Neuronal stem cell (in vitro differentiated cells): ENCODE data around the gene ZNF775.

Source experiments
- DNase-seq: peaks from one replicate; pipeline ENCODE4 v3.0.0-alpha.2; 2013; ENCODE audit warnings: low spot score
- H2AFZ ChIP-seq: one replicate; pipeline ENCODE4 v1.6.1; 2013; ENCODE audit warnings: mild to moderate bottlenecking, low read length, inconsistent platforms
- H2AK5ac ChIP-seq: 2 replicates; pipeline ENCODE4 v1.6.1; 2013; ENCODE audit warnings: low read depth, mild to moderate bottlenecking, inconsistent platforms, low read length, moderate library complexity, mixed read lengths
- H2BK120ac ChIP-seq: 2 replicates; pipeline ENCODE4 v1.6.1; 2013; ENCODE audit warnings: low read depth, mild to moderate bottlenecking, inconsistent platforms, low read length, moderate library complexity, mixed read lengths
- H2BK12ac ChIP-seq: one replicate; pipeline ENCODE4 v1.6.1; 2013; ENCODE audit warnings: low read length, inconsistent platforms
- H2BK15ac ChIP-seq: 2 replicates; pipeline ENCODE4 v1.6.1; 2013; ENCODE audit warnings: mild to moderate bottlenecking, low read length, inconsistent platforms, mixed read lengths
- H2BK5ac ChIP-seq: one replicate; pipeline ENCODE4 v1.6.1; 2013; ENCODE audit warnings: inconsistent platforms, mild to moderate bottlenecking, low read length, moderate library complexity
- H3K14ac ChIP-seq: one replicate; pipeline ENCODE4 v1.6.1; 2013; ENCODE audit warnings: low read length, inconsistent platforms
- H3K18ac ChIP-seq: 2 replicates; pipeline ENCODE4 v1.6.1; 2013; ENCODE audit warnings: low read length, inconsistent platforms
- H3K23ac ChIP-seq: 2 replicates; pipeline ENCODE4 v1.6.1; 2013; ENCODE audit warnings: low read depth, mild to moderate bottlenecking, mixed read lengths, low read length, inconsistent platforms; ENCODE audit not compliant: poor library complexity
- H3K27ac ChIP-seq: replicated peaks from 3 replicates; pipeline ENCODE4 v1.5.1; 2013; ENCODE audit warnings: low read length, inconsistent platforms
- H3K27me3 ChIP-seq, 3 experiments: 2 replicates each; pipeline ENCODE4 v1.6.1; 2013; ENCODE audit warnings: low read length in 3 of 3, mild to moderate bottlenecking in 2 of 3, inconsistent platforms in 1 of 3, low read depth in 1 of 3, mixed read lengths in 1 of 3, moderate library complexity in 1 of 3; ENCODE audit not compliant: control insufficient read depth in 3 of 3, insufficient read depth in 3 of 3
- H3K36me3 ChIP-seq, 2 donors: replicated peaks in 1 of 2; 2 replicates each; pipeline ENCODE4 v1.6.1; 2013; ENCODE audit warnings: low read length in 2 of 2; ENCODE audit not compliant: control insufficient read depth in 2 of 2, insufficient read depth in 2 of 2
- H3K4ac ChIP-seq: 2 replicates; pipeline ENCODE4 v1.6.1; 2013; ENCODE audit warnings: inconsistent platforms, mild to moderate bottlenecking, low read length, moderate library complexity
- H3K4me1 ChIP-seq, 2 donors: 1 replicate in 1 of 2; 2 replicates in 1 of 2; pipeline ENCODE4 v1.6.1; 2013; ENCODE audit warnings: low read length in 2 of 2, low read depth in 1 of 2; ENCODE audit not compliant: control insufficient read depth in 2 of 2, insufficient read depth in 1 of 2
- H3K4me2 ChIP-seq: one replicate; pipeline ENCODE4 v1.6.1; 2013; ENCODE audit warnings: mild to moderate bottlenecking, low read length, inconsistent platforms; ENCODE audit not compliant: insufficient read depth, poor library complexity, severe bottlenecking
- H3K4me3 ChIP-seq, 2 donors: 2 replicates each; pipeline ENCODE4 v1.5.1; 2013; ENCODE audit warnings: low read length in 2 of 2, mild to moderate bottlenecking in 2 of 2, inconsistent platforms in 1 of 2, moderate library complexity in 1 of 2
- H3K79me1 ChIP-seq: one replicate; pipeline ENCODE4 v1.6.1; 2013; ENCODE audit warnings: low read depth, mild to moderate bottlenecking, inconsistent platforms, low read length, moderate library complexity
- H3K9ac ChIP-seq: one replicate; pipeline ENCODE4 v1.6.1; 2013; ENCODE audit warnings: mild to moderate bottlenecking, low read depth, low read length, inconsistent platforms; ENCODE audit not compliant: poor library complexity
- H3K9me3 ChIP-seq, 2 donors: replicated peaks in 1 of 2; 2 replicates each; pipeline versions ENCODE3 to v1.6.1; 2013; ENCODE audit warnings: low read length in 2 of 2, mild to moderate bottlenecking in 2 of 2, inconsistent platforms in 1 of 2, low read depth in 1 of 2, mixed read lengths in 1 of 2, moderate library complexity in 1 of 2; ENCODE audit not compliant: control insufficient read depth in 2 of 2, insufficient read depth in 1 of 2
- H4K8ac ChIP-seq: one replicate; pipeline ENCODE4 v1.6.1; 2013; ENCODE audit warnings: low read depth, mild to moderate bottlenecking, inconsistent platforms, low read length, moderate library complexity
- H4K91ac ChIP-seq: one replicate; pipeline ENCODE4 v1.6.1; 2013; ENCODE audit warnings: low read length, low read depth, mild to moderate bottlenecking, inconsistent platforms; ENCODE audit not compliant: poor library complexity
- WGBS, 2 donors: extraction: QIAGEN DNeasy Blood & Tissue Kit; methylation state at CpG; one replicate each; pipeline ENCODE4 v1.1.7; 2013; ENCODE audit warnings: missing lambda C conversion rate in 2 of 2, mixed read lengths in 1 of 2; ENCODE audit not compliant: insufficient read length in 2 of 2, insufficient replicate concordance in 1 of 2; ENCODE audit errors: extremely low coverage in 2 of 2; 5-methylcytosine and 5-hydroxymethylcytosine counted together

ZNF775 gene

GRCh38 chr7:150396426-150396825 is 17.3 kb downstream of the ZNF775 start:
- H2BK15ac ChIP-seq, result no peak overlapping the region
- no peak overlapping the region for H2AK5ac ChIP-seq
- peak overlapping the region; percentile 45 for H3K18ac ChIP-seq
- peaks cover 1% of the 10 kb centered on the region for H3K79me1 ChIP-seq
- H3K36me3 ChIP-seq, result peaks cover 14 to 33% of the 10 kb centered on the region in 2 donors
- H3K4me3 ChIP-seq, result no peak overlapping the region
- H4K91ac ChIP-seq, result no peak overlapping the region
- peak overlapping the region; percentile 71 for H3K14ac ChIP-seq
- no peaks in the 10 kb centered on the region for H3K9me3 ChIP-seq
- H2BK120ac ChIP-seq, result no peak overlapping the region
- H3K4me1 ChIP-seq, result peaks cover 29 to 31% of the 10 kb centered on the region in 2 donors
- H3K27me3 ChIP-seq, result no peaks in the 10 kb centered on the region
- no peak for DNase-seq
- H3K4ac ChIP-seq, result no peak overlapping the region
- H2BK5ac ChIP-seq, result no peak overlapping the region
- no peak overlapping the region for H3K27ac ChIP-seq
- no peak overlapping the region for H4K8ac ChIP-seq
- H3K4me2 ChIP-seq, result no peak overlapping the region
- no peak overlapping the region for H2AFZ ChIP-seq
- H3K9ac ChIP-seq, result no peak overlapping the region
- H3K23ac ChIP-seq, result peak overlapping the region; percentile 61
- no peak overlapping the region for H2BK12ac ChIP-seq
- no CpG with 5 or more reads among the region's 20 CpGs for WGBS, 2 donors

DNA sequence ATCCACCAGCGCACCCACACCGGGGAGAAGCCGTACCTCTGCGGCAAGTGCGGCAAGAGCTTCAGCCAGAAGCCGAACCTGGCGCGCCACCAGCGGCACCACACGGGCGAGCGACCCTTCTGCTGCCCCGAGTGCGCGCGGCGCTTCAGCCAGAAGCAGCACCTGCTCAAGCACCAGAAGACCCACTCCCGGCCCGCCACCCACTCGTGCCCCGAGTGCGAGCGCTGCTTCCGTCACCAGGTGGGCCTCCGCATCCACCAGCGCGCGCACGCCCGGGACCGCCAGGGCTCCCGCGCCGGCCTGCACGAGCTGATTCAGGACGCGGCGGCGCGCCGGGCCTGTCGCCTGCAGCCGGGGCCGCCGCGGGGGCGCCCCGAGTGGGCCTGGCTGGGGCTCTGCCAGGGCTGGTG is 17.7 kb downstream of the ZNF775 start:
- Histone ChIP-seq H3K9me3 (no peaks in the 10 kb centered on the region), H3K27ac (no peak overlapping the region), H2AFZ (no peak overlapping the region), H4K91ac (no peak overlapping the region), H3K79me1 (peaks cover 1% of the 10 kb centered on the region), H3K14ac (peak overlapping the region; percentile 14), H3K4me2 (no peak overlapping the region), H2AK5ac (no peak overlapping the region), H2BK5ac (no peak overlapping the region), H2BK15ac (no peak overlapping the region), H3K9ac (no peak overlapping the region), H2BK120ac (no peak overlapping the region), H3K4ac (no peak overlapping the region), H3K36me3 (peaks cover 14 to 33% of the 10 kb centered on the region in 2 donors), H3K18ac (no peak overlapping the region), H4K8ac (no peak overlapping the region), H3K27me3 (no peaks in the 10 kb centered on the region), H3K4me3 (no peak overlapping the region), H3K23ac (no peak overlapping the region), H2BK12ac (no peak overlapping the region), H3K4me1 (peaks cover 32 to 35% of the 10 kb centered on the region in 2 donors)
- no peak for DNase-seq
- WGBS, 2 donors, result no CpG with 5 or more reads among the region's 48 CpGs

- Histone ChIP-seq H3K79me1 (peaks cover 1% of the 10 kb centered on the region), H3K18ac (no peak overlapping the region), H3K4ac (no peak overlapping the region), H3K27me3 (no peaks in the 10 kb centered on the region), H3K4me2 (no peak overlapping the region), H2BK15ac (no peak overlapping the region), H3K4me3 (no peak overlapping the region), H3K27ac (no peak overlapping the region), H3K14ac (no peak overlapping the region), H4K8ac (no peak overlapping the region), H2AK5ac (no peak overlapping the region), H3K9ac (peak overlapping the region; percentile 73), H3K23ac (peak overlapping the region; percentile 31), H4K91ac (no peak overlapping the region), H3K4me1 (peaks cover 39 to 42% of the 10 kb centered on the region in 2 donors), H2BK120ac (no peak overlapping the region), H3K36me3 (peaks cover 14 to 33% of the 10 kb centered on the region in 2 donors), H2AFZ (no peak overlapping the region), H2BK5ac (no peak overlapping the region), H2BK12ac (no peak overlapping the region), H3K9me3 (no peaks in the 10 kb centered on the region)
- no peak for DNase-seq
- WGBS, 2 donors, result no CpG with 5 or more reads among the region's 91 CpGs
Observed at GRCh38 chr7:150397346-150398107, 18.4 kb downstream of the ZNF775 start.

GRCh38 chr7:150398108-150398964 is 19.2 kb downstream of the ZNF775 start:
- H3K4me2 ChIP-seq, result no peak overlapping the region
- no peak overlapping the region for H2AFZ ChIP-seq
- no peaks in the 10 kb centered on the region for H3K9me3 ChIP-seq
- H3K4ac ChIP-seq, result no peak overlapping the region
- peak overlapping the region; percentile 47 for H2BK5ac ChIP-seq
- peak overlapping the region; percentile 65 for H3K18ac ChIP-seq
- no peak overlapping the region for H2BK15ac ChIP-seq
- H4K91ac ChIP-seq, result no peak overlapping the region
- H3K9ac ChIP-seq, result peak overlapping the region; percentile 12
- peak overlapping the region; percentile 52 for H3K23ac ChIP-seq
- H2BK12ac ChIP-seq, result no peak overlapping the region
- no peak overlapping the region for H3K27ac ChIP-seq
- no peak overlapping the region for H4K8ac ChIP-seq
- H3K4me3 ChIP-seq, result no peak overlapping the region
- no peak overlapping the region for H3K14ac ChIP-seq
- H3K27me3 ChIP-seq, result no peaks in the 10 kb centered on the region
- H3K36me3 ChIP-seq, result peaks cover 14 to 33% of the 10 kb centered on the region in 2 donors
- no peak overlapping the region for H2BK120ac ChIP-seq
- no CpG with 5 or more reads among the region's 27 CpGs for WGBS, 2 donors
- H3K4me1 ChIP-seq, result peaks cover 46 to 50% of the 10 kb centered on the region in 2 donors
- peaks cover 1% of the 10 kb centered on the region for H3K79me1 ChIP-seq
- H2AK5ac ChIP-seq, result no peak overlapping the region
- DNase-seq, result no peak
